Kidney (tissue), 14 donors: ENCODE data around the gene THRB. TPM values are rescaled to one million over a fixed set of nuclear protein-coding genes. Genes with fewer than 3 reads are reported as not detected.
"Not testable (repeated sequence)": the region's sequence is repeated elsewhere in the genome, so short reads cannot be mapped to it uniquely, and the experiment has no call there.

ENCODE experiments used
- DNase-seq, 5 donors: peaks; one replicate each; pipeline ENCODE4 v3.0.0-alpha.2; 2013 to 2020
- FAIRE-seq: peaks from 2 replicates; lab custom pipeline; 2012; peaks lifted over from hg19 to GRCh38; lab: Jason Lieb, UNC
- H3K27ac ChIP-seq, 2 donors: one replicate each; pipeline ENCODE4 v1.7.0; 2013; ENCODE audit warnings: low read depth in 2 of 2, low read length in 2 of 2, inconsistent platforms in 1 of 2
- H3K27me3 ChIP-seq: one replicate; pipeline ENCODE4 v1.7.1; 2013; ENCODE audit warnings: low read length, inconsistent platforms; ENCODE audit not compliant: control insufficient read depth, insufficient read depth
- H3K36me3 ChIP-seq, 3 donors: one replicate each; pipeline versions ENCODE4 v1.7.0 to v1.7.1; 2013; ENCODE audit warnings: low read length in 3 of 3, control low read depth in 1 of 3, inconsistent platforms in 1 of 3; ENCODE audit not compliant: insufficient read depth in 3 of 3, control insufficient read depth in 2 of 3
- H3K4me1 ChIP-seq, 3 donors: one replicate each; pipeline versions ENCODE4 v1.7.0 to v1.7.1; 2013; ENCODE audit warnings: low read length in 3 of 3, inconsistent platforms in 1 of 3, low read depth in 1 of 3; ENCODE audit not compliant: control insufficient read depth in 2 of 3, insufficient read depth in 2 of 3
- H3K4me3 ChIP-seq, 3 donors: one replicate each; pipeline versions ENCODE4 v1.7.0 to v1.8.1; 2013; ENCODE audit warnings: low read length in 3 of 3, control low read depth in 1 of 3, inconsistent platforms in 1 of 3
- H3K9ac ChIP-seq, 3 donors: one replicate each; pipeline versions ENCODE4 v1.7.0 to v1.7.1; 2013; ENCODE audit warnings: low read length in 3 of 3, control low read depth in 1 of 3, inconsistent platforms in 1 of 3
- H3K9me3 ChIP-seq, 3 donors: one replicate each; pipeline versions ENCODE4 v1.7.0 to v1.7.1; 2013; ENCODE audit warnings: low read length in 3 of 3, control low read depth in 1 of 3, inconsistent platforms in 1 of 3; ENCODE audit not compliant: control insufficient read depth in 2 of 3, insufficient read depth in 1 of 3
- intact Hi-C: fragments of 100-400 bp; cut with DNase I; formaldehyde crosslinking; loops from one replicate; pipeline ENCODE4 v1.11.1; 2022
- polyA plus RNA-seq: library from polyadenylated mRNA; stranded (reverse); fragments of 350-450 nt; fragmentation: Illumina TruSeq; extraction: RNeasy Lipid Tissue Mini Kit (QIAGEN cat#74804); gene quantifications from one replicate; pipeline ENCODE4 v1.2.3, GENCODE V29; 2014; ENCODE audit warnings: low read depth, low replicate concordance; ENCODE audit not compliant: insufficient read depth
- total RNA-seq: library from RNA; stranded (reverse); fragmentation: NEBNext Ultra II Directional; extraction: Animal tissue kit (Norgen Biotek cat#: 25700); gene quantifications from one replicate; pipeline ENCODE4 v1.2.1, GENCODE V29; 2021
- TF ChIP-seq, protein P1 (sequence below): IDR thresholded peaks from 3 replicates; pipeline ENCODE4 v1.5.1; 2012; ENCODE audit warnings: mild to moderate bottlenecking, moderate library complexity, borderline replicate concordance; ENCODE audit not compliant: insufficient read depth; ENCODE audit errors: extremely low read depth
- donor health status: control.
- donor health status: control.
- donor health status: control.
- donor health status: control.
- donor health status: control.
- donor health status: DM: yes; HTN: yes; CAD: no.
- donor health status: Normal renal cell carcinoma (clear cell type).

THRB gene
- total and polyA plus RNA-seq, 2 donors from 2014 or later = 4.5 to 17.2 TPM

DNA sequence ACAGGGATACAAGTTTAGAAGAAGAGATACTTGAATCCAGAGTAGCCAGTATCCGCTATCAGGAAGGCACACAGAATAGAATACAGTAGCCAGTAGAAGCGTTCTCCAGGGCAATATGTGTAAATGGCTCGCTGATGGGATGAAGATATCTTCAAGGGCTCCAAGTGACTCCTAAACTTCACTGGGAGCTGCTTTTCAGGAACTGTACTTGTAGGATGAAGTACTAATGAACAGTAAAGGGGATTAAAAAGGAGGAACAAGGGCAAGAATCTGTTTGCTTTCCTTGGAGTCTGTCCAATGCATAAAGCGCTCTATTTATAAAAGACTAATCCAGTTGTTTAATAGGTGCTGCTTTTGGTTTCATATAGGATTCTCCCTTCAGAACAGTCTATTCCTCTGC, 78.4 kb downstream of the THRB start:
- no peak overlapping the region for H3K9ac ChIP-seq
- H3K27me3 ChIP-seq = no peaks in the 10 kb centered on the region
- no peaks in the 10 kb centered on the region for H3K36me3 ChIP-seq
- no peak overlapping the region for H3K4me3 ChIP-seq
- no peak for DNase-seq
- TF ChIP-seq, protein P1, sequence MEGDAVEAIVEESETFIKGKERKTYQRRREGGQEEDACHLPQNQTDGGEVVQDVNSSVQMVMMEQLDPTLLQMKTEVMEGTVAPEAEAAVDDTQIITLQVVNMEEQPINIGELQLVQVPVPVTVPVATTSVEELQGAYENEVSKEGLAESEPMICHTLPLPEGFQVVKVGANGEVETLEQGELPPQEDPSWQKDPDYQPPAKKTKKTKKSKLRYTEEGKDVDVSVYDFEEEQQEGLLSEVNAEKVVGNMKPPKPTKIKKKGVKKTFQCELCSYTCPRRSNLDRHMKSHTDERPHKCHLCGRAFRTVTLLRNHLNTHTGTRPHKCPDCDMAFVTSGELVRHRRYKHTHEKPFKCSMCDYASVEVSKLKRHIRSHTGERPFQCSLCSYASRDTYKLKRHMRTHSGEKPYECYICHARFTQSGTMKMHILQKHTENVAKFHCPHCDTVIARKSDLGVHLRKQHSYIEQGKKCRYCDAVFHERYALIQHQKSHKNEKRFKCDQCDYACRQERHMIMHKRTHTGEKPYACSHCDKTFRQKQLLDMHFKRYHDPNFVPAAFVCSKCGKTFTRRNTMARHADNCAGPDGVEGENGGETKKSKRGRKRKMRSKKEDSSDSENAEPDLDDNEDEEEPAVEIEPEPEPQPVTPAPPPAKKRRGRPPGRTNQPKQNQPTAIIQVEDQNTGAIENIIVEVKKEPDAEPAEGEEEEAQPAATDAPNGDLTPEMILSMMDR = no peak
- no peaks in the 10 kb centered on the region for H3K9me3 ChIP-seq
- FAIRE-seq = no peak
- H3K27ac ChIP-seq = no peak overlapping the region
- H3K4me1 ChIP-seq = peaks cover 0 to 5% (median 0%) of the 10 kb centered on the region in 3 donors
- intact Hi-C loops = no loop called here

DNA sequence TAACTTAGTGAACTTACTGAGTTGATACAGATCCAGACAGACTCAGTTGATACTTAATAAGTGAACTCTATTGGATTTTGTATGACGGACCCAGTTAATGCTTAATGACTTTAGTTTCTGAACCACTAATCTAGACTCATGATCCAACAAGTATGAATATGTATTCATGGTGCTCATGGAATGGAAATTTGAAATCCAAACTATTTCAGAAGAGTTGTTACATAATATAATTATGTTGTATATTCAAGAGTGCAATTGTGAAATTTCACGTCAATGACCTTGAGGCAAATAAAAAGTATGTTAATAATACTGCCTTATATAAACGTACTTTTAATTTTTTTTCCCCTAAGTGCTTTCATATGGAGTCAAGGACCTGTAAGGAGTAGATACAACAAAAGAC, 78.8 kb downstream of the THRB start:
- Histone ChIP-seq H3K9ac (no peak overlapping the region), H3K27ac (no peak overlapping the region), H3K27me3 (no peaks in the 10 kb centered on the region), H3K4me1 (peaks cover 0 to 5% (median 0%) of the 10 kb centered on the region in 3 donors), H3K4me3 (no peak overlapping the region), H3K36me3 (no peaks in the 10 kb centered on the region), H3K9me3 (no peaks in the 10 kb centered on the region)
- DNase-seq (no peak), FAIRE-seq (no peak)
- TF ChIP-seq, protein P1 = no peak
- intact Hi-C loops = no loop called here

DNA sequence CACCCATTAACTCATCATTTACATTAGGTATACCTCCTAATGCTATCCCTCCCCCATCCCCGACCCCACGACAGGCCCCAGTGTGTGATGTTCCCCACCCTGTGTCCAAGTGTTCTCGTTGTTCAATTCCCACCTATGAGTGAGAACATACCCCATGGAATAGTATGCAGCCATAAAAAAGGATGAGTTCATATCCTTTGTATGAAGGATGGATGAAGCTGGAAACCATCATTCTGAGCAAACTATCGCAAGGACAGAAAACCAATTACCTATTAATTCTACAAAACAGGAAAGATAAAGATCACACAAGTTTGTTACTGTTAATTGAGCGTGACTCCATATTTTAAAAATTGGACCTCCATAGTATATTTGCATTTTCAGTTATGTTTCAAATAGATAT, 81.0 kb downstream of the THRB start:
- FAIRE-seq, intact Hi-C loops, DNase-seq: not testable (repeated sequence)

DNA sequence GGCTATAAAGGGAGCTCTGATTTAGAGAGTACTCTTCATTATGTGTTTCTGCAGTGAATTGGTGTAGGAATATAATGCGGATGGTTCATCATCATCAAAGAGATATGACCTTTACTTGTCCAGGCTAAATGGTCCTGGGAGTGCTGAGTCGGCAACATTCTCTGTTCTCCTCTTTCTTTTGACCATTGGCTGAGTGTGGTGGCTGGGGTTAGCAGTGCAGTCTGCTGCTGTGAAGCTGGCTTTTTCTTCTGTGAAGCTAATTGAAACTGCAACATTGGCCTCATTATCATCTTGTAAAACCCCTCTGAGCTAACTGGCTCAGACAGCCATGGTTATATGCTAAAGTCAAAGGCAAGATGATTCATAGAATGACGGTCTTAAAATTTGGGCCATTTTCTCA, 83.8 kb downstream of the THRB start:
- TF ChIP-seq, protein P1 = no peak
- no peak overlapping the region for H3K9ac ChIP-seq
- H3K4me3 ChIP-seq = no peak overlapping the region
- DNase-seq (no peak), FAIRE-seq (no peak)
- H3K27ac ChIP-seq = no peak overlapping the region
- intact Hi-C loops = no loop called here
- H3K36me3 ChIP-seq = no peaks in the 10 kb centered on the region
- peaks cover 0 to 3% (median 0%) of the 10 kb centered on the region in 3 donors for H3K4me1 ChIP-seq
- no peaks in the 10 kb centered on the region for H3K27me3 ChIP-seq
- no peaks in the 10 kb centered on the region for H3K9me3 ChIP-seq

More for the DNA sequence above, 81.0 kb downstream of the THRB start:
- H3K4me1 ChIP-seq, H3K36me3 ChIP-seq, H3K9ac ChIP-seq, H3K9me3 ChIP-seq, H3K27me3 ChIP-seq, H3K4me3 ChIP-seq, H3K27ac ChIP-seq: not testable (repeated sequence)
